DOHH2 (cell line): ENCODE measurements around the gene UBXN6.

Experiments
- H3F3A ChIP-seq: fragments of 200-600 bp; sonication (generic), shearing (Covaris generic); 2 replicates; pipeline ENCODE4 v1.6.0; 2016; ENCODE audit warnings: antibody characterized with exemption, mild to moderate bottlenecking; ENCODE audit not compliant: control insufficient read depth, insufficient read depth
- H3K27ac ChIP-seq: fragments of 200-600 bp; sonication (generic); 2 replicates; pipeline ENCODE4 v1.5.1; 2014; ENCODE audit warnings: low read depth, mild to moderate bottlenecking, low read length, moderate library complexity
- H3K27me3 ChIP-seq: fragments of 200-600 bp; sonication (generic); 2 replicates; pipeline ENCODE4 v1.6.1; 2014; ENCODE audit warnings: mild to moderate bottlenecking, low read length, mixed read lengths; ENCODE audit not compliant: control insufficient read depth
- H3K36me3 ChIP-seq: fragments of 200-600 bp; sonication (generic); 2 replicates; pipeline ENCODE4 v1.6.1; 2014; ENCODE audit warnings: mild to moderate bottlenecking, low read length, moderate library complexity, mixed read lengths; ENCODE audit not compliant: control insufficient read depth
- H3K4me1 ChIP-seq: fragments of 200-600 bp; sonication (generic); 2 replicates; pipeline ENCODE4 v1.6.1; 2014; ENCODE audit warnings: mild to moderate bottlenecking, low read length, mixed read lengths; ENCODE audit not compliant: control insufficient read depth
- H3K4me2 ChIP-seq: fragments of 200-600 bp; sonication (generic); 2 replicates; pipeline ENCODE4 v1.6.0; 2014; ENCODE audit warnings: mild to moderate bottlenecking, low read length, moderate library complexity
- H3K4me3 ChIP-seq: fragments of 200-600 bp; sonication (generic); 2 replicates; pipeline ENCODE4 v1.5.1; 2014; ENCODE audit warnings: mild to moderate bottlenecking, low read length, mixed read lengths
- H3K79me2 ChIP-seq: fragments of 200-600 bp; sonication (generic); 2 replicates; pipeline ENCODE4 v1.6.1; 2014; ENCODE audit warnings: mild to moderate bottlenecking, low read length, mixed read lengths; ENCODE audit not compliant: control insufficient read depth
- H3K9me2 ChIP-seq: fragments of 200-600 bp; sonication (generic); replicated peaks from 2 replicates; pipeline ENCODE4 v1.6.1; 2014; ENCODE audit warnings: mild to moderate bottlenecking, low read length, mixed read lengths; ENCODE audit not compliant: control insufficient read depth
- H3K9me3 ChIP-seq: fragments of 200-600 bp; sonication (generic); 2 replicates; pipeline ENCODE4 v1.6.1; 2014; ENCODE audit warnings: antibody characterized with exemption, low read length, mixed read lengths; ENCODE audit not compliant: control insufficient read depth, insufficient read depth
- H4K20me1 ChIP-seq: fragments of 200-600 bp; sonication (generic); 2 replicates; pipeline ENCODE4 v1.6.0; 2014; ENCODE audit warnings: low read depth, mild to moderate bottlenecking, antibody characterized with exemption, low read length, moderate library complexity; ENCODE audit not compliant: control insufficient read depth, insufficient read depth
- CTCF ChIP-seq: fragments of 200-600 bp; sonication (generic); IDR thresholded peaks from one replicate; pipeline ENCODE4 v1.5.1; 2014; ENCODE audit warnings: antibody characterized with exemption, mild to moderate bottlenecking, low read depth, low read length; ENCODE audit not compliant: poor library complexity, severe bottlenecking
- EZH2phosphoT487 ChIP-seq: fragments of 200-600 bp; sonication (generic); IDR thresholded peaks from 2 replicates; pipeline ENCODE4 v1.6.1; 2017; ENCODE audit warnings: borderline replicate concordance, mild to moderate bottlenecking, antibody characterized with exemption, low read length, moderate library complexity, mixed read lengths

The UBXN6 gene

GRCh38 chr19:4431808-4432674, 25.6 kb downstream of the UBXN6 start:
- H4K20me1 ChIP-seq, result 0 out of 2 replicates have a peak, but pooled peaks cover 3% of the 10 kb centered on the region

GRCh38 chr19:4431296-4431695, 26.3 kb downstream of the UBXN6 start:
- Histone ChIP-seq H3K27me3 (no peaks in the 10 kb centered on the region), H3K79me2 (peaks cover 66% of the 10 kb centered on the region), H3K4me2 (peak overlapping the region; percentile 75), H4K20me1 (0 out of 2 replicates have a peak, but pooled peaks cover 3% of the 10 kb centered on the region), H3K9me3 (no peaks in the 10 kb centered on the region), H3K4me1 (peaks cover 51% of the 10 kb centered on the region), H3K4me3 (peak overlapping the region; percentile 58), H3K9me2 (no peaks in the 10 kb centered on the region), H3K27ac (peak overlapping the region; percentile 78), H3F3A (no peaks in the 10 kb centered on the region), H3K36me3 (peaks cover 83% of the 10 kb centered on the region)
- TF ChIP-seq EZH2phosphoT487 (no peak), CTCF (no peak)

More at GRCh38 chr19:4431808-4432674, 25.6 kb downstream of the UBXN6 start:
- Histone ChIP-seq H3K27ac (peak overlapping the region; percentile 78), H3F3A (no peaks in the 10 kb centered on the region), H3K9me3 (no peaks in the 10 kb centered on the region), H3K4me3 (peak overlapping the region; percentile 58), H3K36me3 (peaks cover 86% of the 10 kb centered on the region), H3K27me3 (no peaks in the 10 kb centered on the region), H3K9me2 (no peaks in the 10 kb centered on the region), H3K79me2 (peaks cover 73% of the 10 kb centered on the region), H3K4me2 (peak overlapping the region; percentile 75), H3K4me1 (peaks cover 51% of the 10 kb centered on the region)
- no peak for TF ChIP-seq CTCF
- no peak for TF ChIP-seq EZH2phosphoT487

- H3K9me2 ChIP-seq, result no peaks in the 10 kb centered on the region
- no peaks in the 10 kb centered on the region for H3F3A ChIP-seq
- H4K20me1 ChIP-seq, result 0 out of 2 replicates have a peak, but pooled peaks cover 3% of the 10 kb centered on the region
- H3K9me3 ChIP-seq, result no peaks in the 10 kb centered on the region
- H3K27ac ChIP-seq, result peak overlapping the region; percentile 78; the same call in 1 of the 2 replicates
- peaks cover 62% of the 10 kb centered on the region for H3K79me2 ChIP-seq
- H3K4me2 ChIP-seq, result peak overlapping the region; percentile 75
- no peaks in the 10 kb centered on the region for H3K27me3 ChIP-seq
- H3K36me3 ChIP-seq, result peaks cover 81% of the 10 kb centered on the region
- peaks cover 51% of the 10 kb centered on the region for H3K4me1 ChIP-seq
- no peak for TF ChIP-seq EZH2phosphoT487
- H3K4me3 ChIP-seq, result peak overlapping the region; percentile 58
Observed at GRCh38 chr19:4430760-4431159, 26.8 kb downstream of the UBXN6 start.

- Histone ChIP-seq H3K9me3 (no peaks in the 10 kb centered on the region), H3K36me3 (peaks cover 84% of the 10 kb centered on the region), H3K4me2 (peak overlapping the region; percentile 75), H3K27me3 (no peaks in the 10 kb centered on the region), H3K79me2 (peaks cover 54% of the 10 kb centered on the region), H3F3A (no peaks in the 10 kb centered on the region), H3K4me3 (no peak overlapping the region), H3K27ac (no peak overlapping the region), H3K9me2 (no peaks in the 10 kb centered on the region), H3K4me1 (peaks cover 51% of the 10 kb centered on the region), H4K20me1 (0 out of 2 replicates have a peak, but pooled peaks cover 3% of the 10 kb centered on the region)
- TF ChIP-seq EZH2phosphoT487 (no peak), CTCF (no peak)
Observed at GRCh38 chr19:4429771-4430171, 27.8 kb downstream of the UBXN6 start.
